Measurements from ENCODE around the gene GSN.

The GSN gene

GRCh38 chr9:121353241-121354061 lies 85.5 kb downstream of the GSN start:
- DNase-seq (ENCODE audit: low read depth) = no peak

- no peak for DNase-seq (ENCODE audit: low read depth)
Observed at GRCh38 chr9:121354141-121354540, 86.2 kb downstream of the GSN start.

GRCh38 chr9:121354762-121355161 lies 86.8 kb downstream of the GSN start:
- DNase-seq (ENCODE audit: low read depth) = no peak

GRCh38 chr9:121357011-121357410 lies 89.0 kb downstream of the GSN start:
- DNase-seq (ENCODE audit: low read depth) = no peak

GRCh38 chr9:121358751-121359150 lies 90.8 kb downstream of the GSN start:
- DNase-seq (ENCODE audit: low read depth) = no peak

- no peak for DNase-seq (ENCODE audit: low read depth)
Observed at GRCh38 chr9:121359351-121360294, 91.7 kb downstream of the GSN start.

- peak; percentile 84 for DNase-seq (ENCODE audit: low read depth)
Observed at GRCh38 chr9:121360601-121361374, 92.8 kb downstream of the GSN start.

GRCh38 chr9:121362813-121363621 lies 95.1 kb downstream of the GSN start:
- peak; percentile 71 for DNase-seq (ENCODE audit: low read depth)

GRCh38 chr9:121363622-121363961 lies 95.6 kb downstream of the GSN start:
- no peak for DNase-seq (ENCODE audit: low read depth)

GRCh38 chr9:121364077-121364476 lies 96.1 kb downstream of the GSN start:
- no peak for DNase-seq (ENCODE audit: low read depth)

GRCh38 chr9:121364886-121365285 lies 96.9 kb downstream of the GSN start:
- DNase-seq (ENCODE audit: low read depth) = no peak

- no peak for DNase-seq (ENCODE audit: low read depth)
Observed at GRCh38 chr9:121365564-121365963, 97.6 kb downstream of the GSN start.

- DNase-seq (ENCODE audit: low read depth) = no peak
Observed at GRCh38 chr9:121366611-121367192, 98.7 kb downstream of the GSN start.

GRCh38 chr9:121367306-121368137 lies 99.6 kb downstream of the GSN start:
- DNase-seq (ENCODE audit: low read depth) = peak; percentile 57

- DNase-seq (ENCODE audit: low read depth) = no peak
Observed at GRCh38 chr9:121368138-121368522, 100.2 kb downstream of the GSN start.

- no peak for DNase-seq (ENCODE audit: low read depth)
Observed at GRCh38 chr9:121368745-121369144, 100.8 kb downstream of the GSN start.

- DNase-seq (ENCODE audit: low read depth) = peak; percentile 73
Observed at GRCh38 chr9:121369595-121370265, 101.8 kb downstream of the GSN start, which contains the start of gene STOM. TSS of gene STOM (minus strand) at chr9:121370250. CDS start at chr9:121370187, 63 bp downstream.

GRCh38 chr9:121371495-121372061 lies 103.6 kb downstream of the GSN start:
- no peak for DNase-seq (ENCODE audit: low read depth)

Data from amniotic epithelial cell (primary cell).